Middle frontal gyrus (tissue), 1 donor: Measurements from ENCODE around the gene TMEM220.
A peak's percentile ranks its signal among the peaks of the same experiment; 100 is the strongest.
"Not testable (repeated sequence)": the region's sequence is repeated elsewhere in the genome, so short reads cannot be mapped to it uniquely, and the experiment has no call there.

Source experiments
- DNase-seq: peaks from one replicate; pipeline ENCODE4 v3.0.0-alpha.2; 2015; ENCODE audit warnings: low spot score; ENCODE audit errors: extremely low spot score

TMEM220 gene

GRCh38 chr17:10728331-10728892 lies 1.4 kb downstream of the TMEM220 start:
- DNase-seq, result no peak

- no peak for DNase-seq
Measured at GRCh38 chr17:10727192-10727591, 2.6 kb downstream of the TMEM220 start.

- no peak for DNase-seq
Measured at GRCh38 chr17:10726196-10726595, 3.6 kb downstream of the TMEM220 start.

- no peak for DNase-seq
Measured at GRCh38 chr17:10725262-10725661, 4.6 kb downstream of the TMEM220 start.

GRCh38 chr17:10724546-10725195 lies 5.2 kb downstream of the TMEM220 start:
- no peak for DNase-seq

- DNase-seq, result no peak
Measured at GRCh38 chr17:10718547-10718946, 11.3 kb downstream of the TMEM220 start.

GRCh38 chr17:10716218-10716617 lies 13.6 kb downstream of the TMEM220 start:
- no peak for DNase-seq

- DNase-seq, result no peak
Measured at GRCh38 chr17:10713318-10713717, 16.5 kb downstream of the TMEM220 start.

GRCh38 chr17:10705727-10706126 lies 24.1 kb downstream of the TMEM220 start:
- no peak for DNase-seq

GRCh38 chr17:10702574-10702973 lies 27.2 kb downstream of the TMEM220 start:
- no peak for DNase-seq

- DNase-seq, result no peak
Measured at GRCh38 chr17:10699856-10700255, 30.0 kb downstream of the TMEM220 start.

- no peak for DNase-seq
Measured at GRCh38 chr17:10698096-10698818, 31.6 kb downstream of the TMEM220 start.

GRCh38 chr17:10697092-10698081 lies 32.4 kb downstream of the TMEM220 start, which contains the start of the genes ADPRM and SCO1:
Gene ADPRM, plus strand, starts transcription at chr17:10697594. Its CDS starts 7,333 bp downstream, at chr17:10704927.
Gene SCO1, minus strand, starts transcription at chr17:10697533. Its CDS starts 26 bp downstream, at chr17:10697507.
- peak; percentile 92 for DNase-seq

- DNase-seq, result not testable (repeated sequence)
Measured at GRCh38 chr17:10695875-10696407, 33.9 kb downstream of the TMEM220 start.

- no peak for DNase-seq
Measured at GRCh38 chr17:10687499-10687898, 42.3 kb downstream of the TMEM220 start.

- no peak for DNase-seq
Measured at GRCh38 chr17:10683853-10684252, 46.0 kb downstream of the TMEM220 start.

GRCh38 chr17:10681866-10682446 lies 47.9 kb downstream of the TMEM220 start:
- DNase-seq, result no peak

GRCh38 chr17:10674704-10675103 lies 55.1 kb downstream of the TMEM220 start:
- DNase-seq, result no peak

- no peak for DNase-seq
Measured at GRCh38 chr17:10673312-10673711, 56.5 kb downstream of the TMEM220 start.

- no peak for DNase-seq
Measured at GRCh38 chr17:10668775-10669174, 61.0 kb downstream of the TMEM220 start.

- DNase-seq, result no peak
Measured at GRCh38 chr17:10666906-10667305, 62.9 kb downstream of the TMEM220 start.
